ENCODE results near the gene TUT4. TPM values are rescaled to one million over a fixed set of nuclear protein-coding genes. Genes with fewer than 3 reads are reported as not detected.

The TUT4 gene
- total RNA-seq, 1 donor: 44.2 TPM

GRCh38 chr1:52546852-52547251 lies 6.0 kb downstream of the TUT4 start:
- no peak for TF ChIP-seq CTCF (IDR thresholded peaks at IDR 0.05; ENCODE audit: extremely low read depth, low read depth, low read length)
- H3K36me3 ChIP-seq (ENCODE audit: insufficient read depth, low read length): no peaks in the 10 kb centered on the region
- peaks cover 6% of the 10 kb centered on the region for H3K4me1 ChIP-seq (ENCODE audit: insufficient read depth, low read length)
- no peak for DNase-seq (ENCODE audit: insufficient read length, low spot score, missing footprints)
- H3K4me2 ChIP-seq (ENCODE audit: insufficient read depth, low read length): no peak overlapping the region
- peaks cover 40% of the 10 kb centered on the region for H4K20me1 ChIP-seq (ENCODE audit: insufficient read depth, low read length)
- H3K27ac ChIP-seq (ENCODE audit: low read depth, low read length): no peak overlapping the region
- H3K4me3 ChIP-seq (ENCODE audit: insufficient read depth, low read length): no peak overlapping the region
- H3K9me3 ChIP-seq (ENCODE audit: low read depth, low read length): peaks cover 5% of the 10 kb centered on the region
- no peak overlapping the region for H2AFZ ChIP-seq (ENCODE audit: low read length)
- peaks cover 90% of the 10 kb centered on the region for H3K79me2 ChIP-seq (ENCODE audit: insufficient read depth, low read length)
- no peaks in the 10 kb centered on the region for H3K27me3 ChIP-seq (ENCODE audit: insufficient read depth, low read length)

- H3K9me3 ChIP-seq (ENCODE audit: low read depth, low read length): peaks cover 5% of the 10 kb centered on the region
- H3K27me3 ChIP-seq (ENCODE audit: insufficient read depth, low read length): no peaks in the 10 kb centered on the region
- H4K20me1 ChIP-seq (ENCODE audit: insufficient read depth, low read length): peaks cover 27% of the 10 kb centered on the region
- no peaks in the 10 kb centered on the region for H3K36me3 ChIP-seq (ENCODE audit: insufficient read depth, low read length)
- no peak overlapping the region for H2AFZ ChIP-seq (ENCODE audit: low read length)
- H3K4me2 ChIP-seq (ENCODE audit: insufficient read depth, low read length): no peak overlapping the region
- no peak for DNase-seq (ENCODE audit: insufficient read length, low spot score, missing footprints)
- no peak overlapping the region for H3K27ac ChIP-seq (ENCODE audit: low read depth, low read length)
- no peak for TF ChIP-seq CTCF (IDR thresholded peaks at IDR 0.05; ENCODE audit: extremely low read depth, low read depth, low read length)
- peaks cover 84% of the 10 kb centered on the region for H3K79me2 ChIP-seq (ENCODE audit: insufficient read depth, low read length)
- H3K4me3 ChIP-seq (ENCODE audit: insufficient read depth, low read length): no peak overlapping the region
- H3K4me1 ChIP-seq (ENCODE audit: insufficient read depth, low read length): no peaks in the 10 kb centered on the region
Observed at GRCh38 chr1:52544665-52545525, 8.0 kb downstream of the TUT4 start.

GRCh38 chr1:52542085-52542688 lies 10.7 kb downstream of the TUT4 start:
- H3K4me1 ChIP-seq (ENCODE audit: insufficient read depth, low read length): no peaks in the 10 kb centered on the region
- TF ChIP-seq CTCF (IDR thresholded peaks at IDR 0.05; ENCODE audit: extremely low read depth, low read depth, low read length): no peak
- H3K27me3 ChIP-seq (ENCODE audit: insufficient read depth, low read length): no peaks in the 10 kb centered on the region
- no peak for DNase-seq (ENCODE audit: insufficient read length, low spot score, missing footprints)
- H3K36me3 ChIP-seq (ENCODE audit: insufficient read depth, low read length): no peaks in the 10 kb centered on the region
- H3K4me3 ChIP-seq (ENCODE audit: insufficient read depth, low read length): no peak overlapping the region
- no peak overlapping the region for H2AFZ ChIP-seq (ENCODE audit: low read length)
- H3K79me2 ChIP-seq (ENCODE audit: insufficient read depth, low read length): peaks cover 83% of the 10 kb centered on the region
- peaks cover 5% of the 10 kb centered on the region for H3K9me3 ChIP-seq (ENCODE audit: low read depth, low read length)
- no peak overlapping the region for H3K4me2 ChIP-seq (ENCODE audit: insufficient read depth, low read length)
- peaks cover 18% of the 10 kb centered on the region for H4K20me1 ChIP-seq (ENCODE audit: insufficient read depth, low read length)
- H3K27ac ChIP-seq (ENCODE audit: low read depth, low read length): no peak overlapping the region
